Upper lobe of left lung (tissue), 4 donors: Measurements from ENCODE around the gene RRN3.
"Not testable (repeated sequence)": the region's sequence is repeated elsewhere in the genome, so short reads cannot be mapped to it uniquely, and the experiment has no call there.

Source experiments
- CTCF ChIP-seq, 6 experiments: fragments of 450-650 bp in 4 of 6; fragments of 200-600 bp in 2 of 6; sonication (generic) in 2 of 6; IDR thresholded peaks; one replicate each; pipeline ENCODE4 v1.5.1; 2016 to 2019; ENCODE audit warnings: antibody characterized with exemption in 6 of 6
- POLR2A ChIP-seq, 4 donors: fragments of 450-650 bp; IDR thresholded peaks; one replicate each; pipeline ENCODE4 v1.5.1; 2016 to 2017; ENCODE audit warnings: antibody characterized with exemption in 4 of 4, mild to moderate bottlenecking in 2 of 4

GRCh38 chr16:15029749-15030148 is 64.3 kb downstream of the RRN3 start:
- TF ChIP-seq POLR2A, CTCF (IDR thresholded peaks at IDR 0.05): not testable (repeated sequence)
